HG02885 (cell line): ENCODE data around the gene PLA2G15.

Experiments used
- ATAC-seq: cut with Tn5 transposase; IDR thresholded peaks from one replicate; pipeline ENCODE4 v1.9.1; 2021; ENCODE audit warnings: mild to moderate bottlenecking; ENCODE audit not compliant: unreplicated experiment, poor library complexity

Gene PLA2G15

GRCh38 chr16:68249371-68249770, 4.2 kb downstream of the PLA2G15 start:
- ATAC-seq: no peak

- ATAC-seq: no peak
Measured at GRCh38 chr16:68250951-68251350, 5.8 kb downstream of the PLA2G15 start.

- no peak for ATAC-seq
Measured at GRCh38 chr16:68251832-68252231, 6.7 kb downstream of the PLA2G15 start.

GRCh38 chr16:68252383-68252782, 7.2 kb downstream of the PLA2G15 start:
- ATAC-seq: no peak

GRCh38 chr16:68253721-68254120, 8.5 kb downstream of the PLA2G15 start:
- ATAC-seq: no peak

- ATAC-seq: no peak
Measured at GRCh38 chr16:68255712-68256111, 10.5 kb downstream of the PLA2G15 start.

- ATAC-seq: peak; percentile 71
Measured at GRCh38 chr16:68257251-68257905, 12.2 kb downstream of the PLA2G15 start.

- no peak for ATAC-seq
Measured at GRCh38 chr16:68257906-68258800, 13.0 kb downstream of the PLA2G15 start.

- no peak for ATAC-seq
Measured at GRCh38 chr16:68259007-68259825, 14.0 kb downstream of the PLA2G15 start.

GRCh38 chr16:68263559-68264127, 18.5 kb downstream of the PLA2G15 start:
- no peak for ATAC-seq

GRCh38 chr16:68264128-68265077, 19.2 kb downstream of the PLA2G15 start, which contains the start of gene SLC7A6:
SLC7A6 (plus strand) TSS chr16:68264526; CDS start chr16:68274727, 10,201 bp downstream.
- peak; percentile 69 for ATAC-seq

- peak; percentile 2 for ATAC-seq
Measured at GRCh38 chr16:68265078-68265920, 20.1 kb downstream of the PLA2G15 start.

GRCh38 chr16:68267612-68268405, 22.6 kb downstream of the PLA2G15 start:
- ATAC-seq: no peak

GRCh38 chr16:68269793-68270192, 24.6 kb downstream of the PLA2G15 start:
- no peak for ATAC-seq

GRCh38 chr16:68270353-68270752, 25.2 kb downstream of the PLA2G15 start:
- no peak for ATAC-seq

- ATAC-seq: no peak
Measured at GRCh38 chr16:68272507-68273209, 27.5 kb downstream of the PLA2G15 start.

- no peak for ATAC-seq
Measured at GRCh38 chr16:68273459-68273858, 28.3 kb downstream of the PLA2G15 start.
